Activated naive CD4-positive, alpha-beta T cell treated with anti-CD3 and anti-CD28 coated beads, Interleukin-2, amount 50 U/mL, for 24 hours (primary cell): ENCODE data around the gene SPDL1.
A peak's percentile ranks its signal among the peaks of the same experiment; 100 is the strongest.

Experiments
- H3K27ac Mint-ChIP-seq: one replicate; pipeline ENCODE4 v1.8.0; 2021; ENCODE audit warnings: mild to moderate bottlenecking, mixed read lengths
- H3K27me3 Mint-ChIP-seq: one replicate; pipeline ENCODE4 v1.8.0; 2021; ENCODE audit warnings: mixed read lengths
- H3K36me3 Mint-ChIP-seq: one replicate; pipeline ENCODE4 v1.8.0; 2021; ENCODE audit warnings: mixed read lengths
- H3K4me1 Mint-ChIP-seq: one replicate; pipeline ENCODE4 v1.8.0; 2021; ENCODE audit warnings: mixed read lengths
- H3K4me3 Mint-ChIP-seq: one replicate; pipeline ENCODE4 v1.8.0; 2021; ENCODE audit warnings: mild to moderate bottlenecking, mixed read lengths
- H3K9me3 Mint-ChIP-seq: one replicate; pipeline ENCODE4 v1.8.0; 2021; ENCODE audit warnings: mixed read lengths

The SPDL1 gene

GRCh38 chr5:169557838-169558237, 25.7 kb upstream of the SPDL1 start:
- H3K4me3 Mint-ChIP-seq, result no peak overlapping the region
- H3K27ac Mint-ChIP-seq, result no peak overlapping the region
- no peaks in the 10 kb centered on the region for H3K4me1 Mint-ChIP-seq
- peaks cover 1% of the 10 kb centered on the region for H3K36me3 Mint-ChIP-seq
- peaks cover 21% of the 10 kb centered on the region for H3K9me3 Mint-ChIP-seq
- peaks cover 30% of the 10 kb centered on the region for H3K27me3 Mint-ChIP-seq

- Mint-ChIP-seq H3K4me3 (no peak overlapping the region), H3K4me1 (no peaks in the 10 kb centered on the region), H3K27ac (no peak overlapping the region), H3K36me3 (peaks cover 1% of the 10 kb centered on the region), H3K9me3 (peaks cover 12% of the 10 kb centered on the region), H3K27me3 (peaks cover 32% of the 10 kb centered on the region)
Measured at GRCh38 chr5:169561893-169562292, 21.7 kb upstream of the SPDL1 start.

- Mint-ChIP-seq H3K27ac (no peak overlapping the region), H3K27me3 (peaks cover 31% of the 10 kb centered on the region), H3K4me1 (no peaks in the 10 kb centered on the region), H3K9me3 (peaks cover 2% of the 10 kb centered on the region), H3K36me3 (peaks cover under 1% of the 10 kb centered on the region), H3K4me3 (no peak overlapping the region)
Measured at GRCh38 chr5:169563369-169563768, 20.2 kb upstream of the SPDL1 start.

GRCh38 chr5:169566202-169566601, 17.4 kb upstream of the SPDL1 start:
- no peaks in the 10 kb centered on the region for H3K9me3 Mint-ChIP-seq
- no peaks in the 10 kb centered on the region for H3K36me3 Mint-ChIP-seq
- H3K4me1 Mint-ChIP-seq, result no peaks in the 10 kb centered on the region
- peaks cover 30% of the 10 kb centered on the region for H3K27me3 Mint-ChIP-seq
- no peak overlapping the region for H3K27ac Mint-ChIP-seq
- H3K4me3 Mint-ChIP-seq, result no peak overlapping the region

GRCh38 chr5:169567079-169567478, 16.5 kb upstream of the SPDL1 start:
- no peak overlapping the region for H3K4me3 Mint-ChIP-seq
- no peaks in the 10 kb centered on the region for H3K4me1 Mint-ChIP-seq
- H3K9me3 Mint-ChIP-seq, result no peaks in the 10 kb centered on the region
- no peaks in the 10 kb centered on the region for H3K36me3 Mint-ChIP-seq
- H3K27ac Mint-ChIP-seq, result no peak overlapping the region
- H3K27me3 Mint-ChIP-seq, result peaks cover 28% of the 10 kb centered on the region

GRCh38 chr5:169569513-169569912, 14.1 kb upstream of the SPDL1 start:
- Mint-ChIP-seq H3K4me1 (no peaks in the 10 kb centered on the region), H3K36me3 (no peaks in the 10 kb centered on the region), H3K4me3 (no peak overlapping the region), H3K27ac (no peak overlapping the region), H3K27me3 (peaks cover 24% of the 10 kb centered on the region), H3K9me3 (no peaks in the 10 kb centered on the region)

GRCh38 chr5:169571355-169571754, 12.2 kb upstream of the SPDL1 start:
- Mint-ChIP-seq H3K9me3 (no peaks in the 10 kb centered on the region), H3K36me3 (no peaks in the 10 kb centered on the region), H3K4me1 (no peaks in the 10 kb centered on the region), H3K27ac (no peak overlapping the region), H3K4me3 (no peak overlapping the region), H3K27me3 (peaks cover 21% of the 10 kb centered on the region)

GRCh38 chr5:169574134-169574646, 9.4 kb upstream of the SPDL1 start:
- H3K4me3 Mint-ChIP-seq, result no peak overlapping the region
- H3K4me1 Mint-ChIP-seq, result no peaks in the 10 kb centered on the region
- H3K36me3 Mint-ChIP-seq, result no peaks in the 10 kb centered on the region
- peaks cover 18% of the 10 kb centered on the region for H3K27me3 Mint-ChIP-seq
- H3K9me3 Mint-ChIP-seq, result no peaks in the 10 kb centered on the region
- H3K27ac Mint-ChIP-seq, result no peak overlapping the region

GRCh38 chr5:169576181-169576598, 7.4 kb upstream of the SPDL1 start:
- Mint-ChIP-seq H3K36me3 (no peaks in the 10 kb centered on the region), H3K27me3 (peaks cover 13% of the 10 kb centered on the region), H3K4me1 (peaks cover 6% of the 10 kb centered on the region), H3K4me3 (no peak overlapping the region), H3K27ac (no peak overlapping the region), H3K9me3 (no peaks in the 10 kb centered on the region)

GRCh38 chr5:169577951-169578350, 5.6 kb upstream of the SPDL1 start:
- Mint-ChIP-seq H3K27me3 (peaks cover 13% of the 10 kb centered on the region), H3K4me3 (no peak overlapping the region), H3K36me3 (no peaks in the 10 kb centered on the region), H3K9me3 (no peaks in the 10 kb centered on the region), H3K4me1 (peaks cover 17% of the 10 kb centered on the region), H3K27ac (no peak overlapping the region)

- Mint-ChIP-seq H3K36me3 (no peaks in the 10 kb centered on the region), H3K9me3 (no peaks in the 10 kb centered on the region), H3K4me3 (no peak overlapping the region), H3K4me1 (peaks cover 42% of the 10 kb centered on the region), H3K27ac (peak overlapping the region; percentile 26), H3K27me3 (peaks cover 7% of the 10 kb centered on the region)
Measured at GRCh38 chr5:169580964-169581363, 2.6 kb upstream of the SPDL1 start.

- Mint-ChIP-seq H3K27ac (no peak overlapping the region), H3K4me3 (no peak overlapping the region), H3K36me3 (peaks cover 1% of the 10 kb centered on the region), H3K9me3 (no peaks in the 10 kb centered on the region), H3K27me3 (peaks cover 7% of the 10 kb centered on the region), H3K4me1 (peaks cover 49% of the 10 kb centered on the region)
Measured at GRCh38 chr5:169581580-169582227, 1.9 kb upstream of the SPDL1 start.

GRCh38 chr5:169583101-169583423, 511 bp upstream of the SPDL1 start:
- Mint-ChIP-seq H3K27me3 (peaks cover 3% of the 10 kb centered on the region), H3K4me1 (peaks cover 52% of the 10 kb centered on the region), H3K4me3 (peak overlapping the region; percentile 99), H3K27ac (peak overlapping the region; percentile 97), H3K36me3 (peaks cover 1% of the 10 kb centered on the region), H3K9me3 (no peaks in the 10 kb centered on the region)

- peaks cover 3% of the 10 kb centered on the region for H3K27me3 Mint-ChIP-seq
- peak overlapping the region; percentile 99 for H3K4me3 Mint-ChIP-seq
- peaks cover 12% of the 10 kb centered on the region for H3K36me3 Mint-ChIP-seq
- H3K4me1 Mint-ChIP-seq, result peaks cover 52% of the 10 kb centered on the region
- no peaks in the 10 kb centered on the region for H3K9me3 Mint-ChIP-seq
- H3K27ac Mint-ChIP-seq, result no peak overlapping the region
Measured at GRCh38 chr5:169584998-169585451, 1.5 kb downstream of the SPDL1 start.

GRCh38 chr5:169590602-169591001, 7.0 kb downstream of the SPDL1 start:
- Mint-ChIP-seq H3K36me3 (peaks cover 29% of the 10 kb centered on the region), H3K4me3 (no peak overlapping the region), H3K27me3 (no peaks in the 10 kb centered on the region), H3K9me3 (no peaks in the 10 kb centered on the region), H3K27ac (no peak overlapping the region), H3K4me1 (peaks cover 14% of the 10 kb centered on the region)

- Mint-ChIP-seq H3K4me3 (no peak overlapping the region), H3K4me1 (peaks cover 4% of the 10 kb centered on the region), H3K36me3 (peaks cover 28% of the 10 kb centered on the region), H3K9me3 (no peaks in the 10 kb centered on the region), H3K27ac (no peak overlapping the region), H3K27me3 (no peaks in the 10 kb centered on the region)
Measured at GRCh38 chr5:169591636-169592035, 8.1 kb downstream of the SPDL1 start.
